ENCODE measurements around the gene KLHL7.

KLHL7 gene

GRCh38 chr7:23108995-23109394 is 3.4 kb downstream of the KLHL7 start:
- no peak overlapping the region for H3K4me3 ChIP-seq (ENCODE audit: low read depth, low read length)
- H3K36me3 ChIP-seq: no peaks in the 10 kb centered on the region
- H3K4me1 ChIP-seq: no peaks in the 10 kb centered on the region; the same call in 1 of the 2 replicates
- H3K27me3 ChIP-seq: no peaks in the 10 kb centered on the region
- no peak for DNase-seq
- no peaks in the 10 kb centered on the region for H3K9me3 ChIP-seq
- TF ChIP-seq, protein P1, sequence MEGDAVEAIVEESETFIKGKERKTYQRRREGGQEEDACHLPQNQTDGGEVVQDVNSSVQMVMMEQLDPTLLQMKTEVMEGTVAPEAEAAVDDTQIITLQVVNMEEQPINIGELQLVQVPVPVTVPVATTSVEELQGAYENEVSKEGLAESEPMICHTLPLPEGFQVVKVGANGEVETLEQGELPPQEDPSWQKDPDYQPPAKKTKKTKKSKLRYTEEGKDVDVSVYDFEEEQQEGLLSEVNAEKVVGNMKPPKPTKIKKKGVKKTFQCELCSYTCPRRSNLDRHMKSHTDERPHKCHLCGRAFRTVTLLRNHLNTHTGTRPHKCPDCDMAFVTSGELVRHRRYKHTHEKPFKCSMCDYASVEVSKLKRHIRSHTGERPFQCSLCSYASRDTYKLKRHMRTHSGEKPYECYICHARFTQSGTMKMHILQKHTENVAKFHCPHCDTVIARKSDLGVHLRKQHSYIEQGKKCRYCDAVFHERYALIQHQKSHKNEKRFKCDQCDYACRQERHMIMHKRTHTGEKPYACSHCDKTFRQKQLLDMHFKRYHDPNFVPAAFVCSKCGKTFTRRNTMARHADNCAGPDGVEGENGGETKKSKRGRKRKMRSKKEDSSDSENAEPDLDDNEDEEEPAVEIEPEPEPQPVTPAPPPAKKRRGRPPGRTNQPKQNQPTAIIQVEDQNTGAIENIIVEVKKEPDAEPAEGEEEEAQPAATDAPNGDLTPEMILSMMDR (IDR thresholded peaks at IDR 0.05; ENCODE audit: low read depth, low read length): no peak

GRCh38 chr7:23109470-23109869 is 3.9 kb downstream of the KLHL7 start:
- H3K4me1 ChIP-seq: no peaks in the 10 kb centered on the region; the same call in 1 of the 2 replicates
- no peak for DNase-seq
- no peaks in the 10 kb centered on the region for H3K36me3 ChIP-seq
- H3K27me3 ChIP-seq: no peaks in the 10 kb centered on the region
- no peaks in the 10 kb centered on the region for H3K9me3 ChIP-seq
- H3K4me3 ChIP-seq (ENCODE audit: low read depth, low read length): no peak overlapping the region
- TF ChIP-seq, protein P1 (IDR thresholded peaks at IDR 0.05; ENCODE audit: low read depth, low read length): no peak

- no peak for DNase-seq
- TF ChIP-seq, protein P1 (IDR thresholded peaks at IDR 0.05; ENCODE audit: low read depth, low read length): no peak
- no peak overlapping the region for H3K4me3 ChIP-seq (ENCODE audit: low read depth, low read length)
- H3K4me1 ChIP-seq: no peaks in the 10 kb centered on the region
- H3K36me3 ChIP-seq: no peaks in the 10 kb centered on the region
- no peaks in the 10 kb centered on the region for H3K9me3 ChIP-seq
- no peaks in the 10 kb centered on the region for H3K27me3 ChIP-seq
Observed at GRCh38 chr7:23114896-23115295, 9.3 kb downstream of the KLHL7 start.

DNA sequence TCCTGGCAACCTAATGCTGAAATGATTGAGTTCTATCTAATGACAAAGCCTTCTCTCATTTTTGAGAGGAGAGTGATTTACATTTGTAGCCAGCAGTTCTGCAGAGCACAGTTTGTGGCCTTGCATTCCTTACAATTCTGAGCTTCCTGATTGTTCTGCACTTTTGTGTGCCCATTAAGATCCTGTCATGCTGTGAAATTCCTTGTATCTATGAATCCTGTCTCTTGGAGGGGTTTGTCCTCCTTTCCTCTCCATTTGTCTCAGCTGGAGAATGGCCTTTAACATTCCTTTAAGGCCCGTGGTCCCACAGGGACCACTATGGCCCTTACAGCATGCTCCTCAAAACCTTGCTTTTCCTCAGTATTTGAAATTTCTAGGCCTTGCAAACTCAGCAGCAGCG is 10.4 kb downstream of the KLHL7 start:
- TF ChIP-seq, protein P1 (IDR thresholded peaks at IDR 0.05; ENCODE audit: low read depth, low read length): no peak
- Histone ChIP-seq H3K4me1 (no peaks in the 10 kb centered on the region), H3K9me3 (no peaks in the 10 kb centered on the region), H3K4me3 (ENCODE audit: low read depth, low read length) (no peak overlapping the region), H3K27me3 (no peaks in the 10 kb centered on the region), H3K36me3 (no peaks in the 10 kb centered on the region)
- DNase-seq: no peak

DNA sequence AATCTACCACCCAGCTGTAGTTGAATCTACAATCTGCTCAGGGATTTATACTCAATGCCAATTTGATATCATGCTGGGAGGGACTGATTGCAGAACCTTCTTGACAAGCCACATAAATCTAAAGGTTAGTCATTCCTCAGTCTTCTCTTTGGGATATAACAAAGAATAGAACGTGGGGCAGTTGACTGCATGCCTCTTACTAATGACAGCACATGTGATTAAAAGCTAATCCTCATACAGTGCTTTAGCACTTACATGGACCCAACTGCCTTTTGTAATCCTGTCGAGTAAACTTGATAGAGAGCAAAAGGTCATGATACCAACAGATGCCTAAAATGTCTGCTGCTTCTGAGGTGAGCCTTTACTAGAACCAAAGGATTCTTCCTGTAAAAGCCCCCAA is 12.3 kb downstream of the KLHL7 start:
- Histone ChIP-seq H3K4me1 (no peaks in the 10 kb centered on the region), H3K4me3 (ENCODE audit: low read depth, low read length) (no peak overlapping the region), H3K27me3 (no peaks in the 10 kb centered on the region), H3K36me3 (no peaks in the 10 kb centered on the region), H3K9me3 (no peaks in the 10 kb centered on the region)
- no peak for DNase-seq
- TF ChIP-seq, protein P1 (IDR thresholded peaks at IDR 0.05; ENCODE audit: low read depth, low read length): no peak

GRCh38 chr7:23120106-23120505 is 14.5 kb downstream of the KLHL7 start:
- no peak overlapping the region for H3K4me3 ChIP-seq (ENCODE audit: low read depth, low read length)
- TF ChIP-seq, protein P1 (IDR thresholded peaks at IDR 0.05; ENCODE audit: low read depth, low read length): no peak
- no peaks in the 10 kb centered on the region for H3K27me3 ChIP-seq
- no peaks in the 10 kb centered on the region for H3K4me1 ChIP-seq
- no peaks in the 10 kb centered on the region for H3K36me3 ChIP-seq
- no peak for DNase-seq
- H3K9me3 ChIP-seq: no peaks in the 10 kb centered on the region
